Stimulated activated CD8-positive, alpha-beta memory T cell treated with anti-CD3 and anti-CD28 coated beads, Interleukin-12 subunit alpha, Interleukin-12 subunit beta, amount 100 ng/mL, for 24 hours (primary cell): Measurements from ENCODE around the gene DLX4.

Source experiments
- DNase-seq: peaks from one replicate; pipeline ENCODE4 v3.0.0-alpha.2; 2020; ENCODE audit errors: extremely low read depth

Gene DLX4

DNA sequence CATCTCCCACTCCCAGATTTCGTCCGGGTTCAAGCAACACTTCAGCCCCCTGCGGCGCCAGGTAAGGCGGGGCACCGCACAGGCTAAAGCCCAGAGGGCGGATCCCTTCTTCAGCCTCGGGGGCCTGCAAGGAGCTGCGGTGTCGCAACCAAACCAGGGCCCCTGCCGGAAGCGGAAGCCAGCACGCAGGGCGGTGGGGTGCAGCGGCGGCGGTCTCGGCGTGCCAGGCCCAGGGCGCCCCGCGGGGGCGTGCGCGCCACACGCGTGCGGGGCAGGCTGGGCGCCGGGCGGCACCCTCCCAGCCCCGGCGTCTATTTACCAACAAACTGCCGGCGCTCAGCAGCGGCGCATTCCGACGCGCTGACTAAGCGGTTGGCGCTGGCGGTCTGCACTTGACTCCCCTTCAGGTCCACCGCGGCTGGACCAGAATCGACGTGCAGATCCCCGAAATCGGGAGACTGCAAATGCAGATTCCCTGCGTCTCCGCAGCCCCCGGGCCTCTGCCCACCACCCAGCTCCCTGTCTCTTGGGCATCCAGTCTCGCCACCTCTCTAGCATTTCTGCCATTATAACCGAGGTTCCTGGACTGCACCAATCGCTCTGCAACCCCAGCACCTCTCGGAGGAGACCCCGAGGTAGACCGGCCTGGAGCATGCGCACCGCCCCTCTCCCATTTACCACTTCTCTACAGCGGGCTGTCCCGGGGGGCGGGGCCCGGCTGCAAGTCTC lies 421 bp upstream of the DLX4 start:
- DNase-seq = peak; percentile 47

DNA sequence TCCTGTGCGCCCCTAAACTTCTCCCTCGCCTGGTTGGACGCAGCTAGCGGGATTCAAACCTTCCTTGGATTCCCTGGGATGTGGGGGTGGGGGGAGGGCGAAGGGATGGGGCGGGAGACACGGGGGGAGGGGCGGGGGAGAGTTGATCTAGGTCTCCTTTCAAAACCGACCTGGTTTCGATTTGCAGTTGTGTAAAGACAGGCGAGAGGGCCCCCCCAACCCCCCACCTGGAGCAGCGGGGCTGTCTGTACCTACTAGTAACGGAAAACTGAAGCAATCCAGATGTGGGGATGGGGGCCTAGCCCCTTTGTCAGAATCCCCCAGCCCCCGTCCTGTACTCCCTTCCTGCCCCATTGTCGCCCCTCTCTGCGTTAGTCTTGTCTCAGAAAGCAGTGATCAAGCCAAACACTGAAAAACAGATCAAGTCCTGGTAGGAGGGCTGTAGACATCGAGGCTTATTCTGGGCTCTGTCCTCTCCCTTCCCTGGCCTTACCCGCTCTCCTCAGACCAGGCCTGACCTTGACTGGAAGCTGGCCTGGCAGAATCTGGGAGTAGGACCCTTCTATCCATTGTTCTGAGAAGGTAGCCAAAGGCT lies 902 bp downstream of the DLX4 start:
- no peak for DNase-seq

GRCh38 chr17:49970498-49970897 lies 1.5 kb downstream of the DLX4 start:
- no peak for DNase-seq

DNA sequence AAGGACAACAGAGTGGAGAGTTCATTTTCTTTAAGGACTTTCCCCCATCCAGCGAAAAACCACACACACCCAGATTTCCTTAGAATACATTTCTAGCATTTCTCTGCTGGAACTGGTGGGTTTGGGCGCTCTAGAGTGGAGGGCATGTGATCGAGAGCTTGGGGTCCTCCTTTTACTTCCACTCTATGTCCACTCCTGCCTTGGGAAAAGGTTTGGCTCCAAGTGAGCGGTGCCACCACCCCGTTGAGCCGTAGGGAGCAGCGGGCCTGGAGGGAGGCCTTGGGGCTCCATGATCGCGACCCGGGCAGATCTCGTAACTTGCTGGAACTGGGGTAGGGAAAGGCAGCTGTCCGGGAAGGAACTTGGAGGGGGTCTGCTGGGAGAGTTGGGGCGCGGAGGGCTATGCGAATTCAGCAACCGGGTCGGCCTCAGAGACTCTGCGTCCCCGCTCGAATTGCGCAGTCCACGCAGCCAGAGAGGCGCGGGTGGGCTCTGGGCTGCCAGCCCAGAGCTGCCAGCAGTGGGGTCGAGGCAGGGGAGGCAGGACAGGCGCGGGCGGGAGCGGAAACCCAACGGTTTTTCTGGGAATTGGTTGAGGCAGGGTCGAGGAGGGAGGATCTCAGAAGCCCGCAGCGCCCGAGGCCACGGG lies 2.3 kb downstream of the DLX4 start:
- DNase-seq = no peak

GRCh38 chr17:49971848-49972485 lies 3.0 kb downstream of the DLX4 start:
- no peak for DNase-seq

DNA sequence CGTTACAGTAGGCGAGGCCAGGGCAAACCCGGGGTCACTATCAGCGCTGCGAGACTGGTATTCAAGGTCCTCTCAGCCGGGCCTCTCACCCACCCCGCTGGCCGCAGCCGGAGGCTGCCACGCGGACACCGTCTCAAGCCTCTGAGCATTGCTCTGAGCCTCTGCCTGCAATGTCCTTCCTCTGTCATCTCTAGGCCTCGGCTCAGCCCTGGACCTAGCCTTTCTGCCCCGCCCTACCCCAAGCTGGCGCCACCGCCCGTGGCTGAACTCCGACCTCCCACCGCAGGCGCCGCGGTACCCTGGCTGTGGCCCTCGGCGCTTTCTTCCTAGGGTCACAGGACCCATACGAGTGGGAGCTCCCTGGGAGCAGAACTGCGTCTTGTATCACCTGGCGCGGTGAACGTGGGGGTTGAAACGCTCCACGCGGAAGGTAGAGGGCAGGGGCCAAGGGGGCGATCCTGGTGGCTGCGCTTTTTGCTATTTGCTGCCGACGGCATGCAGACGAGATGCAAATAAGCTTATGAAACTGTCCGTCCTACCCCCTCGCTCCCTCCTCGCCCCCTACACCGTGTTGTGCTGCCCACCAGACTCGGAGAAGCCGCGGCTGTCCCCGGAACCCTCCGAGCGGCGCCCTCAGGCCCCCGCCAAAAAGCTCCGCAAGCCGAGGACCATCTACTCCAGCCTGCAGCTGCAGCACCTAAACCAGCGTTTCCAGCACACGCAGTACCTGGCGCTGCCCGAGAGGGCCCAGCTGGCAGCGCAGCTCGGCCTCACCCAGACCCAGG lies 3.7 kb downstream of the DLX4 start:
- no peak for DNase-seq

DNA sequence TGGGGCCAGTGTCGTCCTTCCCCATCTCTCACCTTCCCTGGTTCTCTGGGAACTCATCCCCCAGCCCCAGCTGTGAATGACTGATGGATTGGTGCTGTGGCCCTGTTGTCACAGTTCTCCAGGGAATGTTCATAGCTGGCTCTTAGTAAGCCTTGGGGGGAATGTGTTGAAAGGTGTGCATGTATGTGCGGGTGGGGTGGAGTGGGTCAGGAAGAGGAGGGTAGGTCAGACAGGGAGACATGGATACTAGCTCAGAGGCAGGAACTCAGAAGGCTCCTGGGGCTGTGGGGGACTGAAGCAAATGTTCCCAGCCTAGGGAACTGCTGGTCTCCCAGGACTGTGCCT lies 4.3 kb downstream of the DLX4 start:
- no peak for DNase-seq

DNA sequence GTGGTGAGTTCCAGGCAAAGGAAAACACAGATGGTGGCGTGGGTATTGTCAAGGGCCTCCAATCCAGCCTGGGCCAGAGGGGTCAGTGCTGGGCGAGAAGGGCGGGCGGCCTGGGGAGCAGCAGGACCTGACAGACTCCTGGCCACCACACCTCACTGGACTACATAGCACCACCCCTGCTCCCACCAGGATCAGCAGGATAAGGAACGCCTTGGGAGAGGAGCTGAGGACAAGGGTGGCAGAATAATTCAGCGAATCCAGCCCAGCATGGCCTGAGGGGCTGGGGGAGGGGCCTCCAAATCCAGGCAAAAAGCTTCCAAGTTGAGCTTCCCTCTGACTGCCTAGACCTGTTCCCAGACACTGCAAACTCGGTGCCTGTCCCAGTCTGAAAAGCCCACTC lies 6.5 kb downstream of the DLX4 start:
- no peak for DNase-seq

DNA sequence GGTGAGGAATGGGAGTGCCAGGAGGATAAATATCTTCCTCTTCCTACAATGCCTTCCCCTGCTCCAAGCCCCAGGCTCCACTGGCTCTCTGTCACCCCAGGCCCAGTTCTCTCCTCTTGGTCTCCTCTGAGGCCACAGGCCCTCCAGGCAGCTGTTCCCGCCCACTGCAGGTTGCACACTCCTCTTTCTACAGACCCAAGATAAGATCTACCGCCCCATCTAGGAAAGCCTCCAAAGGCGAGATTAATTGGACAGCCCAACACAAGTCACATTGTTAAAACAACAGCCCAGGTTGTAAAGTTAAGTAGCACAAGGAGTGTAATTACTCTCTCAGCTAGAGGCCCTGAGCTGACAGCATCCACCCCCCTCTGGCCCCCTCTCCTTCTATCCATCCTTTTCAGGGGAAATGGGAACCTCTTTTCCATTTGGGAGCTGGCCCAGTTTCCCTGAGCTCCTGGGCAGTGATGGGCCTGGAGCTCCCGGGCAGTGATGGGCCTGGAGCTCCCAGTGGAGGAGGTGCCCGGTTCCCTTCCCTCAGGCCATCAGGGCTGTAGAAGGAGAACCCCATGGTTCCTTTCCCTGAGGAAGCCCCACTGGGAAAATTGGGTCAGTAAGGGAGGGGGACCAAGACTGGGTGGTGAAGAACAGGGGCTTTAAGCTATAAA lies 7.3 kb downstream of the DLX4 start:
- no peak for DNase-seq

- no peak for DNase-seq
These were observed 7.8 kb downstream of the DLX4 start for GRCh38 chr17:49976828-49977202.

DNA sequence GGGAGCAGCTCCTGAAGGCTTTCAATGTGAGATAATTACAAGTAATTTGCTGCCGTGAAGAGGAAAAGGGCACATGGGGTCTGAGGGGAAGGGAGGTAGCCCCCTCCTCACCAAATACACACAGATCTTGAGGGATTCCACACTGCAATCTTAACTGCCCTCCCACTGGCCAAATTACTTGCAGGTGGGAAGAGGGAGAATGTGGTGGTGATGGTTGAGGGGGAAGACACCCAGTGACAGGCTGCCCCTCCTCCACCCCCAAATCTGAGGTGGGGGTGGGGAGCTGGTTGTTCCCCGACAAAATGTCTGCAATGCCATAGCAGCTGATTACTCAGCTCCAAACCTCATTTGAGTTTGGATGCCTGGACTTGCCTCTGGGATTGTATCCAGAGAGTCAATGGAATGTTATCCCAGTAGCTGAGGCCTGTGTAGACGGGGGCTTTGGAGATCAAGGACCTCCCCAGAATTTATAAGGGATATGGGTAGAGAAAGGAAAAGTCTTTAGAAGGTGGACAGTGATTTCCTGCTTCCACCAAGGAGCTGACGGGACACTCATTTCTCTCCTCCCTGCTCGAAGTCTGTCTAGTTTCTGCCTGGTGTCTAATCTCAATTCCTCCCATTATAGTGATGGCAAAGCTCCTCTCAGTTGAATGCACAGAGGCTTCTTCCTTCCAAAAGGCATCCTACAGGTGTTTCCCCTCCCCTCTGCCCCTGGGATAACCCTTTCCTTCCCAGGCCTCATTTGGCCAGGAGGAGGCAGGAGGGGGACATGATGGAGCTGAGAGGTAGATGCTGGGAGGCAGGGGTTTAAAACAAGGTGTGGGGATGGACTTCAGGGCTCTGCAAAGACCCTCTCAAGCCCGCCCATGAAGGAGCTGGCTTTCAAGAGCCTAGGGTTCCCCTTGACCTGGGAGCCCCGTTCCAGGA lies 8.7 kb downstream of the DLX4 start:
- no peak for DNase-seq

GRCh38 chr17:49978501-49978900 lies 9.5 kb downstream of the DLX4 start:
- DNase-seq = no peak

DNA sequence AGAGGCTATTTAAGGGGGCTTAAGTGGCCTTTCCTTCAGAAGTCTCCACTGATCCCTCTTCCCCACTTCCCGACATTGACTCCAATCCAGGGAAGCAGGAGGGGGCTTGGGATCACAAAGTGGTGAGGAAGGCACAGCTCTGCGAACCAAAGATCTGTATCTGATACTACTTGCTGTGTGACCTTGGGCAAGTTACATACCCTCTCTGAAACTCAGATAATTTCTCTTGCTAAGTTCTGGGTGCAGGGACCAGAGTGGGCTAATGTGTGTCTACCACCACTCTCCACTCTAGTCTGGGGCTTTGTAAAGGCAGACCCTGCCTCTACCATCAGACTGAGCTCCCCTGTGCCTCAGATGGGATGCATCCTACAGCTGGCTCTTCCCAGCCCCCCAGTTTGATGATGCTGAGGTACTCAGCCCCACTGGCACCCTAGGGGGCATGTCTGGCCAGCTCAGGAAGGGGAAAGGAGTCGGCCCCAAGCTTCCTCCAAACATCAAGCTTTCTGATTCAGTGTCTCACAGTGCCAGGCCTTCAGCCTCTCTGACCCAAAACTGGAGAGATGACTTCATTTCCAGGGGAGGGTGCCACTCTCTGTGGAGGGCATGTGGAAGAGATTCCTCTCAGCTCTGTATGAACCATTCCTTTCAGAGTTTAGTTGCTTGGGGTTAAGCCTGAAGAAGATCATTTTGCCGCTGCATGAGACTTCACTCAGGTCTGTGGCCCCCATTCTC lies 10.9 kb downstream of the DLX4 start:
- no peak for DNase-seq

GRCh38 chr17:49980703-49981197 lies 11.8 kb downstream of the DLX4 start:
- DNase-seq = no peak

- no peak for DNase-seq
These were observed 15.3 kb downstream of the DLX4 start for GRCh38 chr17:49984283-49984682.

GRCh38 chr17:49984776-49985175 lies 15.8 kb downstream of the DLX4 start:
- no peak for DNase-seq

GRCh38 chr17:49985310-49985990 lies 16.5 kb downstream of the DLX4 start:
- no peak for DNase-seq

DNA sequence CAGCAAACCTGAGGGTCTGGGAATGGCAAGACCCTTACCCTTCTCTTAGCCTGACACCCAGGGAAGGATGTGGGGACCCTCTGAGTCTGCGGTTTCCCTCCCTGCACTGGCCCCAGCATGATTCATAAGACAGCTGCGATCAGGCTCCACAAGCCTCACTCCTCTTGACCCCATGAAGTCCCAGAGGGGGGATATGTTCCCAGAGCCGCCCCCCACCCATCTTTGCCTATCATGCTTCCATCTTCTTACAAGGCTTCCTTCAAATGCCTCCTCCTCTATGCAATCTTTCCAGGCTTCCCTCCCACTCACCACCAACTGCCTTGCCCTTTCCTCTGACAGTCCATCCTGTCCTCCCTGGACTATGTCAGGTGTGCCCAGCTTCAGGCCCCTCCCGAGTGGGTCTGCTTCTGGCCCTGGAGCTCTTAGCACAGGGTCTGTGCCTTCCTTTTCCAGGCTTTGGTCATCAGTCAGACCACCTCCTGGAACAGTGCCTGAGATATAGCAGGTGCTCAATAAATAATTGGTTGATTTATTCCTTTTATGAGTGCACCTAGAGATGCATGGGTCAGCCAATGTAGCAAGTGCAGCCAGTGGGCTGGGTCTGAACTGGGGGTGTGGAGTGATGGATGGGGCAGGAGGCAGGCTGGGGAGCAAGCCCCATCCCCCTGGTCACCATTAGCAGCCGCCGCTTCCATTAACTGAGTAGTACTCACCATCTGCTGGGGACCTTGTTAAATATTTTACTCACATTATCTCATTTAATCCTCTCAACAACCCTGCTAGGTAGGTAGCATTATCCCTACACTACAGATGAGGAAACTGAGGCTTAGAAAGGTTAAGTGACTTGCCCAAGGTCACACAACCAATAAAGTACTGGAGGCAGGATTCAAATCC lies 17.7 kb downstream of the DLX4 start:
- no peak for DNase-seq
